NCI-H2196 (cell line): ENCODE data around the gene FZR1.

ENCODE experiments used
- DNase-seq: peaks from one replicate; lab custom pipeline; 2025; ENCODE audit not compliant: unreplicated experiment; lab: John Stamatoyannopoulos, UW

The FZR1 gene

GRCh38 chr19:3543150-3544057 lies 37.3 kb downstream of the FZR1 start:
- no peak for DNase-seq

DNA sequence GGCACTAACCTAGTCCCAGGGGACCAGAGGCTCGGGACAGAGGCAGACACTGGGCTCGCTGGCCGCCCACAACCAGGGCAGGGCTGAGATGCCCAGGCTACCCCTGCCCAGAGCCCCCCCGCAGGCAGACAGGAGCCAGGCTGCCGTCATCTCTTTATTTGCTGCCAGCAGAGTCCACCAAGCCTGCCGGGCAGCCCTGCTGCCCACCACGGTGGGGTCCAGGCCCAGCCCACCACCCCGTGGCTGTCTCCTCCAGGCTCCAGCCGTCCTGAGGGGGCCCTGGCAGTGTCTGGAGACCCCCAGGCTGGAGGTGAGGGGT lies 37.9 kb downstream of the FZR1 start:
- DNase-seq = no peak

- peak; percentile 69 for DNase-seq
Measured at GRCh38 chr19:3544742-3545668, 38.9 kb downstream of the FZR1 start.

DNA sequence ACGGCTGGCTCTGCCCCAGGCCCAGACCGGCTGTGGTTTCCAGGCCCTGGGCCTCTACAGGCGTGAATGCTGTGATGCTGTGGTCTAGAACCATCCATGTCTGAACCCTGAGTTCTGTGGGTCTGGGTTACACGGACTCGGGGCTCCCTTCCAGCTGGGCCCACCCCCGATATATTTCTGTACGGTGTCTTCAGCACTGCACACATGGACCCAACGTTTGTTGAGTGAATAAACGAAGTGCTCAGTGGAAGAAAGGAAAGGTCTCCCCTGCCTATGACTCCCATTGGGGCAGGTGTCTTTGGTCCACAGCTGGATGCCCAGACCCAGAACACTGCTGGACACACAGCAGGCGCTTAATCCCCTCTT lies 39.5 kb downstream of the FZR1 start:
- DNase-seq = no peak

DNA sequence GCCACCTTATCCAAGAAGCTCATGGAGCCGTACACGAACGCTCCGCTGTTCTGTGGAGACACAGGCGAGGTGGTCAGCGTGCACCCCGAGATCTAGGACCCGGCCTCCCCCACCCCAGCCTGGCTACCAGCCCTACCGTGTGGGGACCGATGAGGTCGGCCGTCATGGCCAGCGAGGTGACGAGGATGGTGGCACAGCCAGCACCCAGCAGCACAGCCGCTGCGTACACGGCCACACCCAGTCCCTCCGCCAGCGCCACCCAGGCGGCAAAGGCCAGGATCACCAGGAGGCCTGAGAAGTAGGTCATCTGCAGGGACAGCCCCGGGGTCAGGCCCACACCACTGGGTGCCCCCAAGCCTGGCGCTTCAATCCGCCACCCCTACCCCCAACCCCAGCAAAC lies 40.0 kb downstream of the FZR1 start:
- no peak for DNase-seq

GRCh38 chr19:3547301-3547731 lies 41.2 kb downstream of the FZR1 start:
- DNase-seq = no peak

DNA sequence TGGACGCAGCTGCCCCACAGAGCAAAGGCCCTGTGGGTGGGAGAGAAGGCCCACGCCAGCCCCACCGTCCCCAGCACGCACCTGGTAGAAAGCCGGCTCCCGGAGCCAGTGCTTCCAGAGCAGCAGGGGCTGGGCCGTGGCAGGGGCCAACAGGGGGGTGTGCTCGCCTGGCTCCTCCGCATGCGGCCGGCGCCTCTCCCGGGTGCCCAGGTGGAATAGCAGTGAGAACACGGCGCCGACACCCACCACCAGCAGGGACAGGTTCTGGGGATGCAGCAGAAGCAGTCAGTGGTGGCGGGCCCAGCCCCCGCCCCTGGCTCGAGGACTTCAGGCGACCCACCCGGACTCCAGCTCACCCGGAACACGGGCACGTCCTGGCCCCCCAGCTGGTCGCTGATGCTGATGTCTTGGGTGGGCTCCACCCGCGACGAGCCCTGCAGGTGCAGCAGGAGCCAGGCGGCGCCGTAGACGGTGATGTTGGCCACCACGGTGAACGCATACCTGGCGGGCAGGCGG lies 41.7 kb downstream of the FZR1 start:
- DNase-seq = no peak

- no peak for DNase-seq
Measured at GRCh38 chr19:3548606-3549005, 42.5 kb downstream of the FZR1 start.

GRCh38 chr19:3549816-3550215 lies 43.7 kb downstream of the FZR1 start:
- no peak for DNase-seq

- DNase-seq = no peak
Measured at GRCh38 chr19:3550947-3551791, 45.1 kb downstream of the FZR1 start.

- no peak for DNase-seq
Measured at GRCh38 chr19:3551792-3552095, 45.6 kb downstream of the FZR1 start.

- DNase-seq = no peak
Measured at GRCh38 chr19:3554254-3555083, 48.4 kb downstream of the FZR1 start.

DNA sequence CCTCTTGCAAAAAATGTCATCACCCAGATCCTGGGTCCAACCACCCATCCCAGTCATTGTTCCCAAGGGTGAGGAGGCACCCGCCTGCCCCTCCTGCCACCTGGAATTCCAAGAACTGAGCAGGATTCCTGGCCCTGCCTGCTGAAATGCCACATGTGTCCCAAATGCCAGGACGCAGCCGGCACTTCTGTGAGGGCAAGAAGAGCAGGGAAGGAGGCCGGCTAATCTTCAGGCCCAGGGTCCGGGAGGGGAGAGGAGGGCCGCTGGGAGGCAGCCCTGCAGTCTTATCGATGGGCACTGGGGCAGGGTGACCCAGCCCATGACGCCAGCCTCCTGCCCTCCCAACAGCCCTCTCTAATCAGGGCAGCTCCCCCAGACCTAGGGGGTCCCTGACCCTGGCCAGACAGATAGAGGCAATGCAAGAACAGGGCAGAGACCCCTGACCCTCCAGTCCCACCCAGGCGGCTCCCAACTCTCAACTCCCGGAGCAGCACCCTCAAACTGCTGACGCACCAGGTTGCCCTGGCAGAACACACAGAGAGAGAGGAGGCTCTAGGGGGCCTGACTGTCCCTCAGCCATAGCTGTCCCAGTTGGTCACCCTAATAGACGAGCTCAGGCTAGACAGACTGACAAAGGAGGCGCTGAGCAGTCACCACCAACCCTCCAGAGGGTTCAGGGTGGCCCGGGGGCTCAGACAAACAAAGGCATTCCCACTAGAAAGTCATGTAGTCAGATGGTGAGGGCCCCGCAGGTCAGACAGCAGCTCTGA lies 49.7 kb downstream of the FZR1 start:
- no peak for DNase-seq

- no peak for DNase-seq
Measured at GRCh38 chr19:3556423-3556977, 50.4 kb downstream of the FZR1 start.

GRCh38 chr19:3556978-3557460 lies 50.9 kb downstream of the FZR1 start:
- no peak for DNase-seq

GRCh38 chr19:3557461-3558248 lies 51.5 kb downstream of the FZR1 start, which contains the start of gene MFSD12:
Gene MFSD12 (minus strand): TSS chr19:3557586. CDS start chr19:3557403, 183 bp downstream.
- DNase-seq = peak; percentile 95

DNA sequence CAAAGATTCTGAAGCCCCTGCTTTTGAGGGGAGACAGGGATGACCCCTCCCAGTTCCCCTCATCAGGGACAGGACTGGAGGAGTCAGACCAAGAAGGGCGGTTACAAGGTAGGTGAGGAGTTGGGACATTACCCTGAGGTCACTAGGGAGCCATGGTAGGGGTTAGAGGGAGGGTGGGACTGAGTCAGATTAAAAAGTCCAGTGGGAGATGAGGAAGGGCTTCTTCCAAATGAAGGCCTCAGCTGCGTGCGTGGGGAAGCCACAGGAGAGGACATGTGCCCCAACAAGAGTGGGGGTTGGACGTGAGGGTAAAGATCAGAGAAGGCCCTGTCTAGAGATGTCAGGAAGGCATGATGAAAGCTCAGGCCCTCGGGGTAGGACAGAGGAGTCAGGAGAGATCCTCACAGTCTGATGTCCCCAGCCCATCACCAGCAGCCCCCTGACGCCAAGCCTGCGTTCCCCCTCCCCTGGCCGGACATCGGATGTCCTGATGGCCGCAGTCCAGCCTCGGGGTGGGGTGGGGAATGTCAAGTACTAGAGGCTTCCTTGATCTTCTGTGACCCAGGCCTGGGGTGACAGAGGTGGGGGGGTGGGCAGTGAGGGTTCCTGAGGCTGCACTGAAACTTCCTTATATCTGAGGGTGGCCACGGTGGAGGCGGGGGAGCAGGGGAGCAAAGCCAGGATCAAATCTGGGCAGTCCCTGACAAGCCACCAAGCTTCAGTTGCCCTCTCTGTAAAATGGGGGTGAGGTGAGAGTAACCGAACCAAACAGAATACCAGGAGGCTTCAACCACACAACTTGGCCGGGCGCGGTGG lies 57.8 kb downstream of the FZR1 start:
- DNase-seq = no peak
